ENCODE results near the gene PRPF6.

PRPF6 gene

DNA sequence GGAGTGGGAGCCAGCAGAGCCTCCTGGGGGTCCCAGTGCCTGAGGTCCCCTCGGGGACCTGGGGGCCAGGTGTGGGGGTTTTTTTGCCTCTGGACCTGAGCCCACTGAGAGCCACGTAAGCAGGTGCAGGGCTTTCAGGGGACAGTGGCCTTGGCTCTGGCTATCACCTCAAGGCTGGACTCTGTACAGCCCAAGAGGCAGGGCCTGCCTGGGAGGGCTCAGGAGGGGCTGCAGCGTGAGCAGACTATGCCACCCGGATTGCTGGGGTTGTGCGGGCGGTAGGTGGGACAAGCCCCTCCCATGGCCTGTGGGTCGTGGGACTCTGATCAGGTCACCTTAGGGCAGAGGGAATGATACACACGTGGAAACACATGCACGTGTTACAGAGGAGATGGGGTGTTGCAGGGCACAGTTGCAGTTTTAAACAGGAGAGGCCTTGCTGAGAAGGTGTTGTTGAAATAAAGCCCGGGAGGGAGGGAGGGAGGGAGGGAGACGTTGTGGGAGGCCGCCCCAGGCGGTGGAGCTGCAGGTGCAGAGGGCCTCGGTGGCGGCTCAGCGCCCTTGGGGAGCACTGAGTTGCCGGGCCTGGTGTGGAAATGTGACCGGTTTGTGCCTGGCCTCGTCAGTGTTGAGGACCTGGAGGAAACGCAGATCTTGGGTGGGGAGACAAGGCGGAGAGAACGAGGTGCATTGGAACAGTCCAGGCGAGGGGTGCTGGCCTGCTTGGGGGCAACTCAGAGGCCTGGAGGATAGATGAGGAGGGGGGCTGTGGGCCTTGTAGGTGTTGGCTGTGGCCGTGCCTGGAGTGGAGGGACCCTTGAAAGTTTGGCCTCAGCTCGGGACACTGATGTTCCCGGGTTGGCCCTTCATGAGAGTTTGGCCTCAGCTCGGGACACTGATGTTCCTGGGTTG, 84.4 kb downstream of the PRPF6 start:
- no peak for DNase-seq

DNA sequence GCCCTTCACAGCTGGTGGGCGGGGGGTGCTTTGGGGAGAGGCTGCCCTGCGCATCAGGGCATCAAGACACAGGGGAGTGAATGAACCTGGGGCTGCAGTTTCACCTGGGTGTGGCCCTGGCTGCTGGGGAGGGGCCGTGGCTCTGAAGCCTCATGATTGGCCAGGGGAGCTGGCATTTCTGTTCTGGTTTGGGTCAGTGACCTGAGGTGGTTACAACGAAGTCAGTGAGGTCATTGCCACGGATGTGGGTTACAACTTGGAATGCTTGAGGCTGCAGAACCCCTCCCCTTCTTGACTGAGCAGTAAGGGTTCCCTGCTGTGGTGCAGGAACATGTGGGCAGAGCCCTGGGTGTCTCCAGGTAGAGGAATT, 85.0 kb downstream of the PRPF6 start:
- peak; percentile 66 for DNase-seq

DNA sequence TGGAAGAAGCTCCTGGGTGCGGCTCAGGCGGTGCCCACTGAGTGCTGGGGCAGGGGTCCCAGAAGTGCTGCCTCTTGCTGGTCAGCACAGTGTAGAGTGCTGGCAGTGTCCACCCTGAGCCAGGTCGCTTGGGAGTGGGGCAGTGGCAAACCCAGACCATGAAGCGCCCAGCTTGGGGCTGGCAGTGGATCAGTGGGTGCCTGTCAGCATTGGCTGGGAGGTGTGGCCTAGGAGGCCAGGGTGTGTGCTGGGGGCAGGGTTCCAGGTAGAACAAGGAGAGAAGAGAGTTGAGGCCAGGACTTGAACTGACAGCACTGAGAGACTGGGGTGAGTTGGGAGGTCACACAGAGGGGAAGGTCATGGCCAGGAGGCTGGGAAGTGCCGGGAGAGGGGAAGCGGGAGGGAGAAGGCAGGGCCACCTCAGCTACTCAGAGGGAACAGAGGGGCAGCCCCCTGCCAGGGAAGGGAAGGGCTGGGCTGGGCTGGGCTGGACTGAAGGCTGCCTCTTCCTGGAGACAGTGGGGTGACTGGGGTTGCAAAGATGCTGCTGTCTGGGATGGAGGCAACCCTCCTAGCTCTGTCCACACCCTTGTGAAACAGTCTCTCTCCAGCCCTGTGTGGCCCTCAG, 86.2 kb downstream of the PRPF6 start:
- no peak for DNase-seq

DNA sequence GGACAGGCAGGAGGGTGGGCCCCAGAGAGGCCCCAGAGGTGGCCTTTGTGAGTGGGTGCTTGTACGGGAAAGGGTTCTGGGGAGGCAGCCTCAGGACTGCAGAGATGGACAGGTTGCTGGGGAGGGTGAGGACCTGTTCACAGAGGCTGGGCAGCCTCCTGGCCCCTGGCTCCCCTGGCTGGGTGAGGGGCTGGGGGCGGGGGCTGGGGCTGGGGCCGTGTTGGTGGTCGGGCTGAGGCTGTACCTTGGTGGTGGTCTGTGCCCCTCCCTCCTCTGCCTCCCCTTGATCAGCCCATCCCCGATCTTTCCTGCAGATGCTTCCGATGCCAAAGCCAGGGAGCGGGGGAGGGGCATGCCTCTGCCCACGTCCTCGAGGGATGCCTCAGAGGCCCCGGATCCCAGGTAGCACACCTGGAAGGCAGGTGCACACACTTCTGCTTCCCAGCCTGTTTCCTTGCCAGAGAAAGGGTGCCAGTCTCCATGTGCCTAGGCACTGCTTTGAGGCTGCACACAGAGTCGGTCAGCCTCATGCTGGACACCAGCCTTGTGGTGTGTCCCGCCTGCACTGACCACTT, 86.9 kb downstream of the PRPF6 start:
- no peak for DNase-seq

DNA sequence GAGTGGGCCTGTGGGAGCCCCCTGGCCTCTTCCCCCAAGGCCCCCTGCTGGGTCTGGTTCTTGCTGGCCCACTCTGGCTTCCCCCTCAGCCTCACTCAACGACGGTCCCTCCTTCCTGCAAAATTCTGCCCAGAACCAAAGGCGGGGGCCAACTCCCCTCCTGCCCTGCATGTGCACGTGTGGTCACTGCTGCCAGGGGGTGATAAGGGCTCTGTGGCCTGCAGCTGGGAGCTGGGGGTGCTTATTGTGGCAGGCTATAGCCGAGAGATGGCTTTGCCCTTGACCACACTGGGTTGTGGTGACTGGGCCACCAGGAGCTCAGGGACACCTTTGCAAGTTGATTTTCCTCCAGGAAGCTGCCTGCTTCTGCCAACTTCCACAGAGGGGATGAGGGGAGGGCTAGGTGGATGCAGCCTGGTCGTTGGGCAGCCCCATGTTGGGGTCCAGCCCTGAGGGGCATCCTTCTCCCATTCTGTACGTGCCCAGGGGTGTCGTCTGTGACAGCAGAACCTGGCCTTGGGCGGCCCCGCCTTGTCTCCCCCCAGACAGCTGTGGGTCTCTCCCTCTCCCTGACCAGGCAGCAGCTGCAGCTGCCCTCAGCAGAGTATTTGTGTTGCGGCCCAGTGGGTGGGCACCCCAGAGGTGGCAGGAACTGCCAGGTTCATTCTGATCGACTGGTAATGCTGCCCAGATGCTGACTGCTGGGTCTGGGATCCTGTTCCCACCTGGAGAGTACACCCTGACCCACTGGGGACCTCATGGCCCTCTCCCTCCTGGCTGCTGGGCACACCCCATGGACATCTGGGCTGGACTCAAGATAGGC, 87.7 kb downstream of the PRPF6 start:
- DNase-seq: no peak

DNA sequence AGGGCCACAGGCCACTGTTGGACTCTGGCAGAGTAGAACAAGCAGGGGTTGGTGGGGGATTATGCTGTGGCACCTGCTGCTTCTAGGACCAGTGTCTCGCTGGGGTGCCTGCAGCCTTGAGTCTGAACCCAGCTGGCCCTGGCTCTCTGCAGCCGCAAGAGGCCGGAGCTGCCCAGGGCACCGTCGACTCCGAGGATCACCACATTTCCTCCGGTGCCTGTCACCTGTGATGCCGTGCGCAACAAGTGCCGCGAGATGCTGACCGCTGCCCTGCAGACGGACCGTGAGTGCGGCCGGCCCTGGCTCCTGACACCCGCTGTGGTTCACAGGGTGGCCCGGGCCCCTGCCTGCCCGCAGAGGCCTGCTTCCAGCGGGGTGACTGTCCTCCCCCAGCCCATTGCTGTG, 88.3 kb downstream of the PRPF6 start:
- no peak for DNase-seq

DNA sequence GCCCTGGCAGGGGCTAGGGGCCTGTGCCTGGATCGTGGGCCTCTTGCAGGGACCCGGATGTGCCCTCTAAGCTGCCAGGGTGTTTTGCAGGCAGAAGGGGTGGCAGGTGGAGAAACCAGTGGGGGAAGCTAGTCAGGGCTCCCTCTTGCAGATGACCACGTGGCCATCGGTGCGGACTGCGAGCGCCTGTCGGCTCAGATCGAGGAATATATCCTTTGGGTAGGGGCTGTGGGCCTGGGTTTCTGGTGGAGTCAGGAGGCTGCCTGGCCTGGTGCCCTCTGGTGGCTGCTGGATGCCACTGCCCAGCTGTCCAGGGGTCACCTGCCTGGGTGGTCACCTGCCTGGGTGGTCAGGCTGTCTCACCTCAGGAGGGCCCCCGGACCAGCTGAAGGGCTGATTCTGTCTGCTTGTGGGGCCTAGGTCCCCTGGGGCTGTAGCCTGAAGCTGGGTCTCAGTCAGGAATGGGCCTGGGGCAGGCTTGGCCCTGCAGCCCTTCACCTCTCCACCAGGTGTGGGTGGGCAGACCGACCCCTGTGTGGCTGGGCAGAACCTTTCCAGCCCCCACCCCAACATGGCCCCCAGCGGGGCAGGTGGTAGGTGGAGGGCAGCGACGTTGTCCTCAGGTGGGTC, 88.8 kb downstream of the PRPF6 start:
- DNase-seq: no peak

DNA sequence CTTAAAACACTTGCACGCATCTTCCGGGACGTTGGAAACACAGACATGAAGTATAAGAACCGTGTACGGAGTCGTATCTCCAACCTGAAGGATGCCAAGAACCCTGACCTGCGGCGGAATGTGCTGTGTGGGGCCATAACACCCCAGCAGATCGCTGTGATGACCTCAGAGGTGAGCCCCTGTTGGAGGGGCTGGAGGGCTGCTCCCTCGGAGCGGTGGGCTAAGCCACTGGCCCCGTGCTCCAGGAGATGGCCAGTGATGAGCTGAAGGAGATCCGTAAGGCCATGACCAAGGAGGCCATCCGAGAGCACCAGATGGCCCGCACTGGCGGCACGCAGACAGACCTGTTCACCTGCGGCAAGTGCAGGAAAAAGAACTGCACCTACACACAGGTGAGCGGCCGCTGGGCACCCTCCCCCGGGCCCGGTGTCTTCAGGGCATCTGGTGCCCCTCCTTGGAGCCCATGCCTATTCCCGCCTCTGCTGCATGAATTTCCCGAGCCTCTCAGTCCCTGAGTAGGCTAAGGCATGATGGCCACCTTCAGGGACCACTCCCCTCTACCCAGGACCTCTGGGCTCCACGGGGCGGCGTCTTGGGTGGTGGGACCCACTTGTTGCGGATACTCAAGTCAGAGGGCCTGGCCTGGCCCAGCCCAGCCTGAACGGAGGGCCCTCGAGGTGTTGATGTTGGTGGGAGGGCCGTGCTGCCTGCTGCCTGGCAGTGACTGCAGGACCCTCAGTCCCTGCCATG, 89.5 kb downstream of the PRPF6 start:
- no peak for DNase-seq

DNA sequence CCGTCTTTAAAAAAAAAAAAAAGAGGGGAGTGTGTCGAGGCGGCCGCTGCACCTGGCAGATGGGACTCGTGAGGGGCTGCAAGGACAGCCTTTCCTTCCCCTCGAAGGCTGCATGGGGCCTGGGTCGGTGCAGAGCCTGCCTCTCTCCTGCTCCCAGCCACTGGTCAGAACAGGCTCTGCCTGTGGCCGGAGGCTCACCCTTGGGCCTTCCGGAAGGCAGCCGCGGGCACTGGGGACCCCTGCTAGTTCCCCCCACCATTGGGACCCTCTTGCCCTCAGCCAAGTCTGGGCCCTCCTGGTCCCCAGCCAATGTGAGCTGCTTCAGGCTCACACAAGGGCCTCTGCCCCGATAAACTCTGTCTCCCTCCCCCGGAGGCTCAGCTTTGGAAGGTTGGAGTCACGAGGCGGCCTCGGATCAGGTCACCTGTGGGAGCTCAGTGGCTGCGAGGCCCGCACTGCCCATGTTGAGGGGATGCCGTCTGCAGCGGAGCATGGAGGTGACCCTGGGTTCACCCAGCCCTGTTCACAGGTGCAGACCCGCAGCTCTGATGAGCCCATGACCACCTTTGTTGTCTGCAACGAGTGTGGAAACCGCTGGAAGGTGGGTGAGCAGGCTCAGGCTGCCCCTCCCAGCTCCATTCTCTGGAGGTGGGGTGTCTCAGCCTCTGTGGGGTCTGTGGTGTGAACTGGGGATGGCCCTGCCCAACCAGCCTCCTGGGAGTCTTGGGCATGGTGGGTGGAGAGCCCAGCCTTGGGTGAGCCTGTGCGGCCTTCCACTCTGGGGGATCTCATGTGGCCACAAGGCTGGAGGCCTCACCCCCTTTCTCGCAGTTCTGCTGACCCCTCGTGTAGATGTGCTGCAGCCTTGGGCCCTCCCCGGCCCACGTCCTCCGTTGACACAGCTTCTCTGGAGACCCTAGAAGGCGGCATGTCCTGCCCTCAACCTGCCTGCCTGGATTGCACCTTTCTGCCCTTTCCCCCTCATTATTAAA, 90.7 kb downstream of the PRPF6 start:
- DNase-seq: no peak

DNA sequence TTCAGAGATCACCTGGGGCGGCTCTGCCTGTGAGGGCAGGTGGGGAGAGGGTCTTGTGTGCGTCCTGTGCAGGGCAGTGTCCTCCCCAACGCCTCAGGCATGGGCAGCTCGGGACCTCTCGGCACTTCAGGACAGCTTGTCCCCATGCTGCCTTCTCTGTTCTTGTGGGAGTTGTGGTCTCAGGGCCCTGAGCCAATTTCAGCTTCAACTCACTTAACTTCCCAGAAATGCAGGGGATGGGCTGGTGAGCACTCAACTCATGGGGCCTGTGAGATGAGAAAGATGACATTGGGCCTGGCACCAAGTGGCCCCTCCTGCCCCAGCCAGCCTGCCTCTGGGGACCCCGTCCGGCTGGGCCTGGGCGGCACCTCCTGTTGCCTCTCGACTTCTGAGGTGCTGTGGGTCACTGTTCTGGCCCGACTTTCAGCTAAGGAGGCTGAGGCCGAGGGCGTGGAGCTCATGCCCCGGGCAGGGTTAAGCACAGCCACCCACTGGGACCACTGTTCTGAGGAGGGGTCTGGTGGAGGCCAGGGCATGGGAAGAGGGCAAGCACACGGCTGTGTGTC, 91.6 kb downstream of the PRPF6 start:
- no peak for DNase-seq

DNA sequence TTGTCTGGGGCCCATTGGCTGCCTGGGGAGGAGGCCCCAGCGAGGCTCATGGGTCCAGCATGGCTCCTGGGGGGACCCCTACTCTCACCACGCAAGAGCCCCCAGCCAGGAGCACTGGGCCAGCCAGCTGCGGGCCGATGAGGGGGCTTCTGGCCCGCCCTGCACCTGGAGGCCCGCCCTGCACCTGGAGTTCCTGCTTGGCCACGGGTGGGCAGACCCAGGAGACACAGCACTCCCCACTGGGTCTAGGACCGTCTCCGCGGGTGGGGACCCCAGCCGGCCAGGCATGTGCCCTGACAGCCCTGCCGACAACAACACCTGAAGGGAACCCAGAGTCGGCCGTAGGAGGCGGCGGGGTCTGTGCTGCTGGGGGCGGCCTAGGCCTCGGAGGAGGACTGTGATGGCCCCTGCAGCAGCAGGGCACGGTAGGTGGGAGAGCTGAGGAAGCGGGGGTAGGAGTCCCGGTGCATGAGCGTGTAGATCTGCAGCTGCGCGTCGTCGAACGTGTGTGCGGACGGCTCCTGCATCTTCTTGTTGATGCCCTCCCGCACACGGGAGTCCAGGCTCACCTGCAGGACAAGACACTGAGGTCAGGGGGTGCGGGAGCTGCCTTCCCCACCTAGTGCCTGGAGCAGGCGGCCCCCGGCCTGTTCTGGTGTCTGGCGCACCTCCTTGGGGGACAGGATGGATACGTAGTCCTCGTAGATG, 92.7 kb downstream of the PRPF6 start:
- no peak for DNase-seq

DNA sequence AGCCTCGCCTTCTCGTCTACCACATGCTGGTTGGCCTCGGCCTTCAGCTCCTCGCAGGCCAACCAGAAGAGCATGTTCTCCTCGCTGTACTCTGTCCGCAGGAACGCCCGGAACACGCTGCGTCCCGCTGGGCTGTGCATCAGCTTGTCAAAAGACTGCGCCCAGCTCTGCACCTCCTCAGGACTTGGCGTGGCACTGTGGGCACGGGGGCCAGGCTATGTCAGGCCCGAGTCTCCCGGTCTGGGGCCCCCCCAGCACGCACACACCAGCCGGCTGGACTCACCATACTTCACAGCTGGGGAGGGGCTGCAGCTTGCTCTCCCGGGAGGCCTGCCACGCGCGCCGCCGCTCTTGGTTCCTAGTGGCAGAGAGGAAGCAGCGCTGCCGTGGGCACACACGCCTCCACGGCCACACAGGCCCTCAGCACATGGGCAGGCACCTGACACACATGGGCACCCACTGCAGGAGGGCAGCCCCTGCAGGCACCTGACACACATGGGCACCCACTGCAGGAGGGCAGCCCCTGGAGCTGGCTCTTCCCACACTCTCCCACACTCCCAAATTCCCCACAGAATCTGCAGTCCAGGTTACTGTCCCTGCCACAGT, 93.4 kb downstream of the PRPF6 start:
- no peak for DNase-seq

DNA sequence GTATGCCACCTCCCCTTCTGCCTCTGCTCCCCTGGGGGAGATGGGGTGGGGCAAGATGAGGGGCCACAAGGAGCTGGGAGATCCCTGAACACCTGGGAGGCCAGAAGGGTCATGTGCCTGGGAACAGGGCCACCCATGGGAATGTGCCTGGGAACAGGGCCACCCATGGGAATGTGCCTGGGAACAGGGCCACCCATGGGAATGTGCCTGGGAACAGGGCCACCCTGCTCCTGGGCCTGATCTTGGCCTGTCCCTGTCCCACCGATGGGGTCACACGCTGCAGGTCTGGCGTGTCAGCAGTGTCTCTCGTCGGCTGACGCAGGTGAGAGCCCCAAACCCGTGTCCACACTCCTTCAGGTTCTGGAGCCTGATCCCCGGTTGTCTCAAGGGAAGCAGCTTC, 94.0 kb downstream of the PRPF6 start:
- DNase-seq: no peak

DNA sequence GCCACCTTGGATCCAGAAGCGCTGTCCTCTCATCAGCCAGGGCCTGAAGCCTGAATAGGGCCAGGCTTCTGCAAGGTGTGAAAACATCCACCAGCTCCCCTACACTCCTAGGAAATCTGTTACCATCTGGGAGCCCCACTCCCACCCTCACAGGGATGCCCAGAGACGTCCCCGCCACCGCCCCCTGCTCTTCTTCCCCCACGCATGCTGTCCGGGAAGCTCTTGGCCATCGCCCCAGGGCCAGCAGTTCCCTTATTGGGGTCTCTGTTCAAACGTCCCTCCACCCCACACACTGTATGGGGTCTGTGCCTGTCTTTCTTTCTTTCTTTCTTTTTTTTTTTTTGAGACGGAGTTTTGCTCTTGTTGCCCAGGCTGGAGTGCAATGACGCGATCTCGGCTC, 94.6 kb downstream of the PRPF6 start:
- DNase-seq: no peak

DNA sequence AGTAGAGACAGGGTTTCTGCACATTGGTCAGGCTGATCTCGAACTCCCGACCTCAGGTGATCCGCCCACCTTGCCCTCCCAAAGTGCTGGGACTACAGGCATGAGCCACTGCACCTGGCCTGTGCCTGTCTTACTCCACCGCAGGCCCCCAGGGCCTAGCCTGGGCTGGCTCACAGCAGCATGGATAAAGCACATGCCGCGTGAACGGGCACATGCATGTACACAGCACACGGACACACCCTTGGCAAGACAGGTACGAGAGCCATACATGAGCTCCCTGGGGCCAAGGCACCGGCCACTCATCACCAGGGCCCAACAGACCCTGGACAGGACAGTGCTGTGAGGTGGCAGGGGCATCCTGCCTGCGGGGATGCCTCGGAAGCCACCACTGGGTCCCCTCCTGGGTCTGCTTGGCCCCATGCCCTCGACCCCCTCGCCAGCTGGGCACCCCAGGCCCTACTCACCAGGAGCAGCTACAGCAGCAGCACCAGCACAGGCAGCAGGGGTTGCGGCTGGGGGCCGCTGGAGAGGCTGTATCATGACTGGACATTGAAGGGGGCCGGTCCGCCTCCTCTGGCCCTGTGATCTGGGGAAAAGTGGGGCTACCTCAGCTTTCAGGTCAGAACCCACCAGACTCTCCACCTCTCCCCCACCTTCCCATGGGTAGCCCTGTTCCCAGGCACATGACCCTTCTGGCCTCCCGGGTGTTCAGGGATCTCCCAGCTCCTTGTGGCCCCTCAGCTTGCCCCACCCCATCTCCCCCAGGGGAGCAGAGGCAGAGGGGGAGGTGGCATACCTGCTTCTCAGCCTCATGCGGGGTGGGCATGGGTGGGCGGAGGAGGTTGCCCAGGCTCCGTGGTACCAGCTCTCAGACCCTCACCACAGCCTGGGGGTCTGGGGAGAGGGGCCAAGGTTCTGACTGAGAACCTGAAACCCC, 95.4 kb downstream of the PRPF6 start:
- no peak for DNase-seq

DNA sequence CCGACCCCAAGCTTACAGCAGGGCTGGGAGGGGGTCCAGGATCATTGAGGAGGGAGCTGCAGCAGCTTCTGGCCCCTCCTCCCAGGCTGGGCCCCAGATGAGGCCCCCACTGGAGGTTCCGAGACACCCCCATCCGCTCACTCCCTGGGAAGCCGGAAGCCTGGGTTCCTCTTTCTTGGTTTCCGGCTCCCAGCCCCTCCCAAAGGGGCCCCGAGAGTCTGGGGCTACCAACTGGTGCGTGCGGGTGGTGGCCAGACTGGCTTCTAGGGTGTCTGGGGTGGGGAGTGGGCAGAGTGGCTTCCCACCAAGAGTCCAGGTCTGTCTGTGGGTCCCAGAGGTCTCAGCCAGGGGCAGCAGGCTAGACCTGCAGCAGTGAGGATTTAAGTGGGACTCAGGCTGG, 96.2 kb downstream of the PRPF6 start:
- DNase-seq: no peak

DNA sequence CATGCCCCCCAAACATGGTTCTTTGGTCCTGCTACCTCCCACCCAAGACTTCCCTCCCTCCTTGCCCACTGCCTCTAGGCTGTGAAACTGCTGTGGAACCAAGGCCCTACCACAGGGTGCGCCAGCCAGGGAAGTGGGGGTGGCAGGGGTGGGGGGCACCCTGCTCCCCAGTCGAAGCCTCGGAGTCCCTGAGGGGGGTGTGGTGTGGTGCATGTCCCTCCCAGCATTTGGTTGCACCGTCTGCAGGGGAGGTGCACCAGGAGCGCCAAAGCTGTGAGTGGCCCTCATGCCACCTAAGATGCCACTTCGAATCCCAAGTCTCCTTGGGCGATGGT, 96.6 kb downstream of the PRPF6 start:
- no peak for DNase-seq

DNA sequence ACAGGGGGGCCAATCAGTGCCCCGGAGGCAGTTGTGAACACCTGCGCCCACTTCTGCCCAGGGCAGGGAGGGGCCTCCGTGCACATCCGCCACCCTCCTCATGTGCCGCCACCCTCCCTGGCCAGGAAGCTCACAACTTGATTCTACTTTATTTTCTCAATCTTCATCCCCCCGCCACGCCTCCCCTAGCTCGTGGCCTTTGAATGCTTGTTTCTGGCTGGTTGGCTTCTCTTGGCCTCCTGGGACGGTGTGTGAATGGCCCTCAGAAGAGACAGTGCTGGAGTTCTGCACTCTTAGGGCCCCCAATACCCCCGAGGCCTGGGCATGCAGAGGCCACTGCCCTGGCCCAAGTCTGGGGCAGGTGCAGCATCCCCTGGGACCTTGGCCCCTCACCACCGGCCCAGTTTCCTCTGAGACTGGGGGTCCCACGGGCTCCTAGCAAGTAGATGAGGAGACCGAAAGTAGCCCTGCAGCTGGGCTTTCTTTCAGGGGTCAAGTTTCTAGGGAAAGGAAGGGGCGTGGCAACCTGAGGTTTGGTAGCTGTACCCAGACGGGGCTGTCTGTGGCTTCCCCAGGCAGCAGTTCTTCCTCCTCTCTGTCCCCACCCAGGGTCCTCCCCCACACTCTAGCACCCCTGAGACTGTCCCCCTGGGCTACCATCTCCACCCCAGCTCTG, 97.1 kb downstream of the PRPF6 start:
- no peak for DNase-seq
